DOHH2 (cell line): ENCODE results near the gene SPATA13.

ENCODE experiments used
- CTCF ChIP-seq: fragments of 200-600 bp; sonication (generic); IDR thresholded peaks from one replicate; pipeline ENCODE4 v1.5.1; 2014; ENCODE audit warnings: antibody characterized with exemption, mild to moderate bottlenecking, low read depth, low read length; ENCODE audit not compliant: poor library complexity, severe bottlenecking
- EZH2phosphoT487 ChIP-seq: fragments of 200-600 bp; sonication (generic); IDR thresholded peaks from 2 replicates; pipeline ENCODE4 v1.6.1; 2017; ENCODE audit warnings: borderline replicate concordance, mild to moderate bottlenecking, antibody characterized with exemption, low read length, moderate library complexity, mixed read lengths

- no peak for TF ChIP-seq CTCF
- no peak for TF ChIP-seq EZH2phosphoT487
These were observed 140.9 kb downstream of the SPATA13 start for GRCh38 chr13:24301434-24301833.
